Inflammatory macrophage treated with lipopolysaccharide for 4 hours (primary cell): ENCODE measurements around the gene CCDC194.

ENCODE experiments used
- DNase-seq: peaks from one replicate; pipeline ENCODE4 v3.0.0-alpha.2; 2020

The CCDC194 gene

GRCh38 chr19:17405250-17406045, 11.5 kb upstream of the CCDC194 start, which contains the start of gene BST2:
Gene BST2, minus strand, starts transcription at chr19:17405630. Its CDS starts 55 bp downstream, at chr19:17405575.
- peak; percentile 97 for DNase-seq

- DNase-seq: no peak
These were observed 10.7 kb upstream of the CCDC194 start for GRCh38 chr19:17404621-17405249.

DNA sequence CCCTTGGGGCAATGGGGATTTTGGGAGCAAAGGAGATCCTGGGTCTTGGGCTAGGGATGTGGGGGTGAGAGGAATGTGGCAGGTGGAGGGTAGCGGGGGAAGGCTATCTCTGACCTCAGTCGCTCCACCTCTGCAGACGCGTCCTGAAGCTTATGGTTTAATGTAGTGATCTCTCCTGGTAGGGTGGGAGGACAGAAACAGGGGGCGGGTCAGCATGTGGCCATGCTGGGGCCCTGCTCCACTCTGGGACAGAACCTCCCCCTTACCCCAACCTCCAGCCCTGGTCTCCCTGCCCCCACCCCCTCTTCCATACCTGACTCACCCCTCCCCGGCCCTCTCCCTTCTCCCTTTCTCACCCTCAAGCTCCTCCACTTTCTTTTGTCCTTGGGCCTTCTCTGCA, 10.0 kb upstream of the CCDC194 start:
- DNase-seq: no peak

DNA sequence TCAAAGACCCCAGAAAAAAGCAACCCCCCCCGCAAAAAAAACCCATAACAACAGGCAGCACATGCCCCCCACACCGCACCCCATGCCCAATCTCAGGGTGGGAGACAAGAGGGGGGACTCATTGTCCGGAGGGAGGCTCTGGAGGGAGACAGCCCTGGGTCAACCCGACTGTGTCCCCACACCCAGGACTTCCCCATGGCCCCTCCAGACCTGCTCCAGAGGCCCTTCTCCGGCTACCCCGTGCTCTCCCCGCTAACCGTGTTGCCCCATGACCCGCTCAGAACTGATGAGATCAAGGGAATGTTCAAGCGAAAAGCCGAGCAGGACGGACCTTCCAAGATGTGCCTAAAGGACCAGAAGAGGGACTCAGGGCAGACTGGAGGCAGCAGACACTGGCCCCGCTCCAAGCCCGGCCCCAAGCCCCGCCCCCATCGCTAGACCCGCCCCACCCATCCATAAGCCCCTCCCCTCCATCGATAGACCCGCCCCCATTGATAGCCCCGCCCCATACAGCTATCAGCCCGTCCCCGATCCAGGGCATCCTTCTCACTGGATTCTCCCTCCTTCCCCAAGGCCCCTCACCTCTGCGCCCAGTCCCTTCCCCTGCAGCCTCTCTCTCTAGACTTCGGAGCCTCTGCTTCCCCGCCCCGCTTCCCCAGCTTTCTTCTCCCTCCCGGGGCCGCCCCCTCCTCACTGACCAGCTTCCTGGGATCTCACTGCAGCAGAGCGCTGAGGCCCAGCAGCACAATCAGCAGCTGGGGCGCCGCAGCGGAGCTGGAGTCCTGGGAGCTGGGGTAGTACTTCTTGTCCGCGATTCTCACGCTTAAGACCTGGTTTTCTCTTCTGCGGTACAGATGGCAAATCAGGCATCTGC, 9.2 kb upstream of the CCDC194 start:
- peak; percentile 52 for DNase-seq

DNA sequence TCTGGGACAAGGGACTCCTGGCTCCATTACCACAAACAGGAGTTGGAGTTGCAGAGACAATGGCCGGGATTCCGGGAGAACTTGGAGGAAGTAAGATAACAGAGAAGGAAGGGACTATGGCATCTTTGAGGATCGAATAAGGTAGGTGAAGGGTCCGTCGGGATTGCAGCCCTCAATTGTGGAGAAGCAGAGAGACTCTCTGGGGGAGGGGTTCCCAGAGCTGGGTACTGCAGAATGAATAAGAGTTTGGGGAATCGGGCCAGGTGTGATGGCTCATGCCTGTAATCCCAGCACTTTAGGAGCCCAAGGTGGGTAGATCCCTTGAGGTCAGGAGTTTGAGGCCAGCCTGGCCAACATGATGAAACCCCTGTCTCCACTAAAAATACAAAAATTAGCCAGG, 7.6 kb upstream of the CCDC194 start:
- DNase-seq: no peak

DNA sequence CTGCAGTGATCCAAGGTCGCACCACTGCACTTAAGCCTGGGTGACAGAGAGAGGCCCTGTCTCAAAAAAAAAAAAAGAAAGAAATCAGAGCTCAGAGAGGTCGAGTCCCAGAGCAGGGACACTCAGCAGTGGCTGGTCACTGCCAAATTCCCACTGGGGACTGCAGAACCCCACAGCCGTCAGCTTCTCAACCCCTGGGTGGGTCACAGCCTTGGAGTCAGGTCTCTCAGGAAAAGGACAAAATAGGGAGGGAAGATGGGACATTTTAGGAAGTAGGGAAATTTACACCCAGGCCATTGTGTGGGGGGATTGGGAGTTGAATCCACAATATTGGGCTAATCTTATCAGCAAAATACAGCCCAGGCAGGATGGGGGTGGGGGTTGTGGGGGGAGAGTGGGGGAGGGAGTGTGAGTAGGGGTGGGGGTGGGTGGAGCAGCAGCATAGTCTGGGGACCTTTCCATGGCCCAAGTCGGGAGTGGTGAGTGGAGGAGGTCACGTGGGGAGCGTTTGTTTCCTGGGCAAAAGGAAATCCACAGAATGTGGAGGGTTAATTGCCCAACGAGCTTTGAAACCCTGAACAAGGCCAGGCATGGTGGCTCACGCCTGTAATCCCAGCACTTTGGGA, 5.0 kb upstream of the CCDC194 start:
- no peak for DNase-seq

DNA sequence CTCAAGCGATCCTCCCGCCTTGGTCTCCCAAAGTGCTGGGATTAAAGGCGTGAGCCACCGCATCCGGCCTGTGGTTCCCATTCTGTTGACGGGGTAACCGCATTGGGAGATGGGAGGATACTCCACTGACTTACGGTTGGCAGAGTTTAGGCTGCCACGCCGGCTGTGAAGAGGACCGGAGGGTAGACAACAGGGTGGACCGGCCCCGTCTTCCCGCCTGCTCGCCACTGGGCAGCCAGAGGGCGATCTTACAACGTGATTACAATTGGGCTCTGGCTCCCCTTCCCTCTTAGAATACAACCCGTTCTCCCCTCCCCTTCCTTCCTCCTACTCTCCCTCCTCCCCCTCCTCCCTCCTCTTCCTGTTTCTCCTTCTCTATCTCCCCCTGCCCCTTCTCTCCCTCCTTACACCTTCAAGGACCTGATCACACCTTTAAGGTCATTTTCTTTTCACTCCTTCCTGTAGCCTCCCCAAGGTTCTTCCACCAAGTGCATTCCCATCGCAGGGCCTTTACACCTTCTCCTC, 957 bp upstream of the CCDC194 start:
- peak; percentile 30 for DNase-seq

GRCh38 chr19:17393002-17393401, 994 bp downstream of the CCDC194 start:
- no peak for DNase-seq

DNA sequence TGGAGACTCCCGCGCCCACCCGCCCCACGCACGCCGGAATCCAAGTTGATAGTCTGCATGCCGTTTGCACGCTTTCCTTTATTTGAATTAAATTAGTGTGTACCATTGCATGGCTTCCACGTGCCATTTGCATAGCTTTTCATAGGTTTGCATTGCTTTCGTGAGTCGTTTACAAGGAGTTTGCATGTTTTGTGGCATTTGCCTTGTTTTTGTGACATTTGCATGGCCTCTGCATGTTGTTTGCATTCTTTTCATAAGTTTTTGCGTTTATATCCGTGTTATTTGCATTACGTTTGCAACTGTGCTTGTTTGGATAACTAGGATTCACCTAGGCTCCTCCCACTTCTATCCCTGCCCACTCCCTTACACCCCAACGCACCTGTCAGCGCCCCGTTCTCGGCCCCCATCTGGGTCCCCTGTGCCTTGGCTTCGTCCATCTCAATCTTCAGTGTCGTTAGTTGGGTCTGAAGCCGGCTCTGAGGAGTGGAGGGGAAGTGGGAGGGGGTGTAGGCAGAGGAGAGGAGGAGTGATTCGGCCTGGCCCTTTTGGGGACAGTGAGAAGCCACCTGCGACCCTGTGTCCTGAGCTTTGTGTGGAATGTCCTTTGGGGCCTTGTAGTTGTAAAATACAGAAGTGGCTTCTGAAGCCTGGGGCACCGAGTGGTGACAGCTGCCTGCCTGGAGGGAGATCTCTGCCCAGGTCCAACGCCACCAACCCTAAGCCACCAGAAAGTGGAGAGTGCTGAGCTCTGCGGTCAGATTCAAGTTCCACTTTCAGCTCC, 2.4 kb downstream of the CCDC194 start:
- DNase-seq: peak; percentile 61

- DNase-seq: peak; percentile 89
These were observed 3.2 kb downstream of the CCDC194 start for GRCh38 chr19:17390665-17391370.

DNA sequence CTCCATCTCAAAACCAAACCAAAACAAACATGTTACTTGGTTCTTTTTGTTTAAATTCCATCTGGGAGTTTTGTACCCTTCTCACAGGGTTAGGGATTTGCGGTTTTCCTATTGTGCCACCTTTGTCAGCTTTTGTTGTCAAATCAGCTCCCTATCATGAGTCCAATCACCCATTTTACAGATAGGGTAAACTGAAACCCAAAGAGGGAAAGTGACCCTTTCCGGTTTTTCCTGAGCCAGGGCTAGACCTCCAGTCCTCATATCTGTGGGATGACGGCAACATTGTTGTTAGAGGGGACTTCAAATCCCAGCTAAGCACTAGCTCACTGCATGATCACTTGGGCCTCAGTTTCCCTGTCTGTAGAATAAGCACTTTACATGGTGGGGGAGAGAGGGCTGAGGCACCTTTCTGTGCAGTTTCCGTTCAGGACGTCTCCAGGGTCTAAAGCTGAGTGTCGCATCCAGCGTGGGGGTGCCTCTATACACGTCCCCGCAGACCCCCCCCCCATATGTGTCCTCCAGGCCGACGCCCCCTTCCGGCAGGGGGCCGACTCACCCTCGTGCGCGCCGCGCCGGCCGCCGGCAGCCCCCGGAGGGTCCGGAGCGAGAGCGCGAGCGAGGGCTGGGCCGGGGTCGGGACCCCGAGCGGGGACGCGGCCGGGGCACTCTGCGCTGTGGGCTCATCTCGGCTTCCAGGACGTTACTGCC, 3.9 kb downstream of the CCDC194 start:
- DNase-seq: no peak

- DNase-seq: no peak
These were observed 4.7 kb downstream of the CCDC194 start for GRCh38 chr19:17389288-17389687.

- peak; percentile 38 for DNase-seq
These were observed 8.0 kb downstream of the CCDC194 start for GRCh38 chr19:17385878-17386611.

- DNase-seq: no peak
These were observed 13.4 kb downstream of the CCDC194 start for GRCh38 chr19:17380426-17381138.

- DNase-seq: no peak
These were observed 14.8 kb downstream of the CCDC194 start for GRCh38 chr19:17379221-17379631.

- DNase-seq: no peak
These were observed 15.7 kb downstream of the CCDC194 start for GRCh38 chr19:17378271-17378670.

DNA sequence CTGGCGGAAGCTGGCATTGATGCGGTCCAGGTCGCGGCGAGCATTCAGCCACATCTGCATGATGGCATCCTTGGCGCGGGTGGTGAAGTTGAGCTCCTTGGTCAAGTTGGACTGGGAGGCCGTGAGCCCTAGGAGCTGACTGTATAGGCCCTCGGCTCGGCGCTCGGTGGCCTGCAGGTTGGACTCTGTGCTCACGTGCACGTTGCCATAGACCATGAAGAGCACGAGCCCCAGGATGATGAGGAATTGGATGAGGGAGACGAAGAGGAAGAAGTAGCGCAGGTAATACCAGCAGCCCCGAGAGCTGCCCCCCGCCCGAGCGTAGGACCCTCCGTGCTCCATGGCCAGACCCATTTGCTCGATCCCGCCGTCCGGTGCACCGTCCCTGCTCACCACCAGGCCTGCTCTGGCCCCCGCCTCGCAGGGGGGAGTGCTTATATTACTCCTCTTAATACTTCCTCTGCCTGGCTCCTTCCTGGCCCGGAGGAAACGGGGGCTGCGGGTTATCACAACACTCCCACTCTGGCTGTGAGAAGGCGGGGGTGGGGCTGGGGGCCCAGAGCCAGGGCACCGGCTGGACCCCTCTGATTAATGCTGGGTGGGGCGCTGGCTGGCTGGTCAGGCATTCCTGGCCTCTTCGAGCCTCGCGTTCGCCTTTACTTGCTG, 16.9 kb downstream of the CCDC194 start, which contains the start of gene PLVAP:
Gene PLVAP, minus strand, starts transcription at position 408 of the 666 bp plus-strand sequence. Its CDS starts 54 bp downstream, at position 354.
- DNase-seq: no peak

- DNase-seq: peak; percentile 89
These were observed 23.9 kb downstream of the CCDC194 start for GRCh38 chr19:17370026-17370587.
